Right hindlimb (tissue), 1 donor: ENCODE data around the gene SLC9A9.

ENCODE experiments used
- DNase-seq: peaks from one replicate; pipeline ENCODE4 v3.0.0-alpha.2; 2018

SLC9A9 gene

DNA sequence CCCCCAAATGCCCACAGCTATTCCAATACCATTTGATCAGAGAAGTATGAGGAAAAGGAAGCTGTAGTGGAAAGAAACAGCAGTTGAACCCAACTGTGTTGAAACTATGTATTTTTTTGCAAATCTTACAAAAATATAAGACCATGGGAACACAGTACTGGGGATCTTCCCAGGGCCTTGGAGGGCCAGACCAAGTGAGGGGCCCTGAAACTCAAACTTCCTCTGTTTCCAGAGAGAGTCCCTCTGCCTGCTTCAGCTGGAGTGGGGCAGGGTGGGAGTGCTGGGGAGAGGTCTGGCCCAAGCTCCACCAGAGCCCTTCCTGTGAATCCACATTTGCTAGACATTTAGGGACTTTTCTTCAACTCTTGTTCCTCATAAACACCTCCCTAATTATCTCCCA is 464.8 kb downstream of the SLC9A9 start:
- no peak for DNase-seq

DNA sequence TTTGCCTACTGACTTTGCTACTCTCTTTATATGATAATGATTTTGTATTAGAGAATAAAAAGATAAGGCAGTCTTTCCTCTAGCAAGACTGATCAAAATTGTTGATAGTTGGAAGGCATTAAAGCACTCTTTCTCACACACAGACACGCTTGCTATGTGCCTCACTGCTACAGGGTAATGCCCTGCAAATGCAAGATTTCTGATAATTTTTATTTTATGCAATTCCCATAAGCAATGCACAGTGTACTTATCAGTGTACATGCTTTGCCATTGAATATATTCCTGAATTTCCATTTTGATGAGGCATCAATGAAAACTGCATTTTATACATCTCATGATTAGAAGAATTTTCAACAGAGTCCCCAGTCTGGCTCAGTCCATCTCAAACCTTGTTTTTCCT is 465.5 kb downstream of the SLC9A9 start:
- DNase-seq: no peak

DNA sequence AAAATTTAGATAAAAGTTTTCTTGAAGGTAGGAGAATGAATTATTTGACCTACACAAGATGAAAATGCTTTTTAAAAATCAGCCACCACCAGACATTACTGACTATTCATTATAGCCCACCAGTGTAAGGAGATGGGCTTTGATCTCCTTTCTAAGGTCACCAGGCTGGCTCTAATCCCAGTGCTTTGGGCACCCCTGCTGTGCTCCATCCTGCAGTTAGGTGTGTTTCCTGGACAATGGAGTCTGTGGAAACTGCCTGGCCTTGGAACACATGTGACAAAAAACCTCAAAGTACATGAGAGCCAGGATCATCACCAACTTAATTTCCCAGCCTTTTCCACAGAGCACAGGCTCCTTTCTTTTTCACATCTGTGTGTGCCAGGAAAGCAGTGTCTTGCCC is 467.8 kb downstream of the SLC9A9 start:
- no peak for DNase-seq

DNA sequence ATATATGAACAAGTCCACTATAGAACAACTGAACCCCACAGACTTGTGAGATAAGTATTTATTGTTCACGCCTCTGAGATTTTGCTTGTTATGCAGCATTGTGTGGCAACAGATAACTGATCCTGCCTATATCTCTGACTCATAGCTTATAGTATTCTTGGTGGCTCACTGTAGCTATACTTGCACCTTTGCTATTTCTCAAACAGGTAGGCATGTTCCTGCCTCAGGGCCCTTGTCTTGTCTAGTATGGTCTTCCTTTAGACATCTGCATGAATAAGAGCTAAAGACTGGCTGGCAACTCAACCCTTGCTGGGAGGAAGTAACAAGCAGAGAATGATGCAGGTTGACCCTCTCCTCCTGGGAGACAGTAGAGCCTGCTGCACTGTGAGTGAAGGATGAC is 472.6 kb downstream of the SLC9A9 start:
- no peak for DNase-seq

DNA sequence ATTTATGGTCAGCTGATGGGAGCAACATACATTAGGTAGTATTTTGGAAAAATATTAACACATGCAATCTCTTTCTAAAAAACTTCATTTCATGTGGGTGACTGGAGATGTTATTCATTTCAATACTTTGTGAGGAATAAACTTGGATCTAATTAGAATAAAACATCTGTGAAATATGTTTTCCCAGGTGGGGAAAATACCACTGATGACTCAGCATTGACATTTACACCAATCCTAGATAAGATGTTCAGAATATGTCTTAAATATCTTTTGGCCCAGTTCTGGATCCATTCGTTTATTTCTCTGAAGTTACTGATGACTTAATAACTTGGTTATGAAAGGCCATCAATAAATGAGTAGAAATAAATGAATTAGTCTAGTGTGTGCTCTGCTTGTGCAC is 481.1 kb downstream of the SLC9A9 start:
- DNase-seq: no peak

DNA sequence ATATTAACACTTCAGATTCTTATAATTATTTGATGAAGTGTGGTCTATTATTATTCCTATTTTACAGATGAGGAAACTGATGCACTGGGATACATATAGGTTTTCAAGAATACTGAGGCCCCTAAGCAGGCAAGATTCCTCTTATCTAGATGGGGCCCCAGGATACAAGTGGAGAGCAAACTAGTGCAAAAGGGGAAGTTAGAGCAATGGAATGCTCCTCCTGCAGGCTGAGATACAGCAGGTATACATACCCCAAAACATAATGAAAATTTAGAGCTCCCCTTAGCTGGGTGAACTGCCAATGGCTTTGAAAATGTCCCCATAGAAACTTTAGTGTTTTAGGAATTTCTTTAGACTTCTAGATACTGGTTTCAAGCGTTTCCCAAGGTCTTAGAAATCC is 481.6 kb downstream of the SLC9A9 start:
- no peak for DNase-seq

DNA sequence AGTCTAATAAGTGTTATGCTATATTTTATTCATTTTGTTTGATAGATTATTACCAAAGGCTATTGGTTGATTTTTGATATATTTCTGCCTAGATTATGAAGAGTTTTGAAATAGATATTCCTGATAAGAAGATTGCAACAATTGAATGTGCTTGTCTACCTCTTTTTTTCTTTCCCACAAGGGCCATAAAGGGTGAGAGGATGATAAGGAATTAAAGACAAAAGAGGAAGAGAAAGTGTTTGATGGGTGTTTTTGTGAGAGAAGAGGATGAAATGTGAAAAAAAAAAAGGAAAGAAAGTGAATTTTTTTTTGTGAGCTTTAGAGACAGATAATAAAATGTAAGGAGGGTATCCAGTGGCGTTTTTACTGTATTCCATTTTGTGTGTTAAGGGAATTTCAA is 484.3 kb downstream of the SLC9A9 start:
- DNase-seq: no peak

DNA sequence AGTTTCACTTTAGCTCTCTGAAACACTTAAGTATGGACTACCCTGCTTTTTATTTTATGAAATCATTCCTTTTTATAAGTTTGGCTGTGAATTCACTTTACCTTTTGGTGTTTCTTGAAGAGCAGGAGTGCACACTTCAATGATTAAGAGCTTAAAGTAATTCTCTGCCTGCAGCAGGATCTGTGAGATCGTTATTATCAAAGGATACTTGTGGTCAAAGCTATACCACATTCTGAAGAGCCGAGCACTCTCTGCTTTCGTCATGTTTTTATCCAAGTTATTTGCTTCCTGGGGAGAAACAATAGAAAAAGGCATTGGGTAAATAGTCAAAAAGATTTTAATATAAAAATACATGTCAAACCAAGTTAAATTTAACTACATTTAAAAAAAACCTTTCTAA is 485.0 kb downstream of the SLC9A9 start:
- no peak for DNase-seq

DNA sequence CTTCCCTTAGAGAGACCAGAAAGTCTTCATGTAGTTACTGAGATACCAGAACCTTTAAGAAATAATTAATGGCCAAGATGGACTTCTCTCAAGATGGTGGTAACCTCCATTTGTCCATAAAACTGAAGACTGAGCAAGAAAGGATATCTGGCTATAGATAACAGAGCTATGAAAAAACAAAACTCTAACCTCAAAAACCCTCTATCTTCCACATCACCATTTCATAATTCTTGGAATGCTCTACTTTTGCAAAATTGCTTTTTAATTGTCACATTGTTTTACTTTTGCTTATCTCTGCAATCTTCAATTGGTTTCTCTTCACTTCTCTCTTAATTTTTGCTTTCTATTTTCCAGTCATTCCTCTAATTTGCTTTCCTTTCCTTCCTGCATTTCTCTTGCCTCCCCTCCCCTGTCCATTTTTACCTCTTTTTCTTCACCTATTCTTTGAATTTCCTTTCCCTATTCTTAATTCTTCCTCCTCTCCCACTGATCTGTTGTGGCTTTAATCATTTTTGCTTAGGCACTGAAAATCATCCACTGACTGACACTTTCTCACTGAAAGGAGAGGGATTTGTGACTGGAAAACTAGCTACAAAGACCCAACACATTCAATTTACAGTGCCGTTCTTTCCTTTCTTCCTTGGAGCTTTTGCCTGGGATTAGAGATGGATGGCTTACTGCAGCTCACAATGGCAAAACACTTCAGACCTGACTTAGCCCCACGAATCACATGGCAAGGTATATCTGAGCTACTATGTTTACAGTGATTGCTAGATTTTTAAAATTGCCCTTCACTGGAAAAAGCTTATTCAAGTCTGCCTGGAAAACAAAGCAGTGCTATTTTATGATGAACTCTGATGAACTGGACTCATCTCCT is 485.9 kb downstream of the SLC9A9 start:
- no peak for DNase-seq

DNA sequence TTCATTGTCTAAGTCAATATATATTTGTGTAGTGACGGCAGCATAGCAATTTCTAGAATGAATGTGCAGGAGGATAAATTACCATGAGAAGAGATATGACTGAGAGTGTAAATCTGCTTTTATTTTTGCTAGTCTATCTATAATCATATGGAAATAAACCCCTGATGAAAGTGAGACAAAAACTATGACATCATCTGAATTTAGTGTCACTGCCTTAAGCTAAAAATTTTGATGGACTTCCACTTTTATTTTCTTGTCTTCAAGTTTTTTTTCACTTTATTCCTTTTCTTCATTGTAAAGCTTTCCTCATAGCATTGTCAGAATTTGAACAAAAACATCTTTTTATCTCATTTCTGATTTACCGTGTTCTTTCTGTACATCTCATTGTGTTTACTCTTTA is 486.7 kb downstream of the SLC9A9 start:
- DNase-seq: no peak

DNA sequence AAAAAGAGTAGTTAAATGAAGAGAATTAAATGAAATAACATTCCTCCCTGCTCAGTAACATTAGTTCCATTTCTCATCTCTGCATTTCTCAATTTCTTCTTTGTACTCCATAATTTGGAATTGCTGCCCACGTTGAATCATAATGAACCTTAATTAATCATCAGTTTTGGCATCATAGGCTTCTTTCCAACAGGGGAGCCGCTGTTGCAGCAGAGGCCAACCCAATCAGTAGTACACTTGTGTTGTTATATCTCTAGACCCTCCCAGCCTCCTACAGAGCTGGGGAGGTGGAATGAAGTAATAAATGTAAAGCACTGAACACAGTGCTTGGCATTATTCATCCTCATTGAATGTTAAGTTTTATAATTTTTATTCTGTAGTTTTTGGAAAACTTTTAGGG is 488.0 kb downstream of the SLC9A9 start:
- DNase-seq: no peak

DNA sequence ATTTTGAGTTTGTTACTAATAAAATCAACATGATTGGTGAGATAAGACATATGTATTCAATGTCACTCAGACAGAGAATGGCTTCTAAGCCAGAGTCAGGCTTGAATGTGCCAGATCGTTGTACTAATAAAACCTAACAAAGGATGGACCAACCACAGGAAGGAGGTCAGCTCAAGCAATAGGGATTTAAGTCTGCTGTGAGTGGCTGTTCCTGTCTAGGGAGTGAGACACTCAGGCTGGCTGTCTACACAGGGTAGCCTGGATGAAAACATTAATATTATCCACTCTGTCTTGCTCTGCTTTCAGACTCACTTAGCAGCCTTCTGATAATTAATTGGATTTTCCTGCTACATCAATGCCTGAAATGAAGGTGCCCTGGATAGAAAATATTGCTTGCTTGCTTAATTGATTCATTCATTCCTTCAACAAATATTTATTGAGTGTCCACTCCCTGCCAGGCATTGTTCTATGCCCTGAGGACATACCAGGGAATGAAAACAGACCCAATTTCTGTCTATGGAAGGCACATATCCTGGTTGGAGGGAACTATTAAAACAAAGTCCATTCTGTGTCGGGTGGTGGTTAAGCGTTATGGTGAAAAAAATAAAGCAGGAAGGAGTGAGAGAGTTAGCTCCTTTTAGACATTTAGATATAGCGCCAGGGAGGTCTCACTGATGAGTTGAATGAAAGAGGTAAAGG is 489.3 kb downstream of the SLC9A9 start:
- DNase-seq: no peak

DNA sequence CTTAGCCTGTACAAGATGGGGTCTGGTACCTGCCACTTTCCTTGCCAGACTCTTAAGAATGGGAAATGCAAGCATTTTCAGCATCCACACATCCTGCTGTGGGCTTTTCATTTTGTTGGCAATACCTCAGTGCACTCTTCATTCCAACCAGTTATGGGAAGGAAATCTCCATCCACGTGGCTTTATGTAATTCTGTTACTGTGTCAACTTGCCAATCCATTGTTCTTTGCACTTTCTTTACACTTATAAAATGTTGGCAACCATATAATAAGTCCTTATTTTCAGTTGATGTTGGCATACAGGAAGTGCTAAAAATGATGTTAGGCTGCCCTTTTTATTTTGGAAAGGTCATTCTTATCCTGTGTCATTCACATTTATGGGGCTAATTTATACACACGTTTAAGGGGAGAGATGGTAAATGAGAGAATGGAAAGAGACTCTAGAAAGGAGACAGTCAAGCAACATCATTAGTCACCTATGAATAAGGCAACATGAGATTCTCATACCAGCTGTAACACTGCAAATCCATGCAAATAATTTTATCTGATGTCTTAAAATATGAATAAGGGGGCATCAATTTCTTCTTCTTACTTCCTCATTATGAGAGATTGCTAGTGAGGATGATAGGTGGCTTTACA is 490.0 kb downstream of the SLC9A9 start:
- no peak for DNase-seq

DNA sequence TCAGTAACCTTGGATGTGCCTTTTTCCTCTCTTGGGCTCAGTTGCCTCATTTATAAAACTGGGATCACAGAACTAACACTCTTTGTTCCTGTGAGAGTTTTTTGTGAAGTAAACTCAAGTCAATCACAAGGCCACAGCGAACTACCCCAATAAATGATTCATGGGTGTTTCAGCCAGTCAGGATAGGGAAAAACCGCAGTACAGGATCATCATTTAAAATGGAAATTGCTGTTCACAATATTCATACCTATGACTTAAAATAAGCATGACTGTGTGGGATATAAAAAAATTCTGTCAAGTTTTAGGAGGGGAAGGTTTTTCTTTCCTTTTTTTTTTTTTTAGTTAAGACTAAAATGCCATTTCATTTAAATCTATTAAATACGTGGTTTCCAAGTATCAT is 490.6 kb downstream of the SLC9A9 start:
- no peak for DNase-seq

DNA sequence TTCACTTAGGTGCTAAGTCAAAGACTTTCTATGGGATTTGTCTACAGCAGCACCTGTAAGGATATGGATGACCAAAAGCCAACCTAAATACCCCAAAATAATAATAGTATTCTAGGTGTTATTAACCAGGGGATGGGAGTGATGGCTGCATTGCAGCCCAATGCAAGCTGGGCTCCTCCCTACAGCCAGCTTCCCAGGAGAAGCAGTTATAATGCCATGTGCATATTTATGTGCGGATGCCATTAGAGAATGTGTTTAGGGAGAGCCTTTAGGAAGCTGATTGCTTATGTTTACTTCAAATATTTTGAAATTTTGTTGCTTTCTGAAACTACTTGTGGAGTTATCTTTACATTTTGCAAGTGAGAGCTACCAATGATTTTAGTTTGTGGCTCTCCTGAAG is 491.4 kb downstream of the SLC9A9 start:
- DNase-seq: no peak

DNA sequence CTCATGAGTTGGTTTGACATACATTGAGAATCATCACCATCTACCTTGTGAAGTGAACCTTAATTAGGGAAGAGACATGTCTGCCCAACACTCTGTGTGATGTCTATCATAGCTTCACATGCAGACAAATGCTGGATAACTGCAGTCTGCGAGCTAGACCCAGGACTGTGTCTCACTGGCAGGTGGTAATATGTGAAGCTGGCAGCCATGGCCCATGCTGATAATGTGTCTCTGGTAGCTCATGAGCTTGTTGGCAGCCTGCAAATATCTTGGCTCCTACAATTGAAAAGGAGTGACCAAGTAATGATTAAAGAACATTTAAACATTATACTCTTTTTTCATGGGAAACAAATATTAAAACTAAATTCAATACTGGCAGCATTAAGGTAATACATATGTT is 493.9 kb downstream of the SLC9A9 start:
- DNase-seq: no peak

DNA sequence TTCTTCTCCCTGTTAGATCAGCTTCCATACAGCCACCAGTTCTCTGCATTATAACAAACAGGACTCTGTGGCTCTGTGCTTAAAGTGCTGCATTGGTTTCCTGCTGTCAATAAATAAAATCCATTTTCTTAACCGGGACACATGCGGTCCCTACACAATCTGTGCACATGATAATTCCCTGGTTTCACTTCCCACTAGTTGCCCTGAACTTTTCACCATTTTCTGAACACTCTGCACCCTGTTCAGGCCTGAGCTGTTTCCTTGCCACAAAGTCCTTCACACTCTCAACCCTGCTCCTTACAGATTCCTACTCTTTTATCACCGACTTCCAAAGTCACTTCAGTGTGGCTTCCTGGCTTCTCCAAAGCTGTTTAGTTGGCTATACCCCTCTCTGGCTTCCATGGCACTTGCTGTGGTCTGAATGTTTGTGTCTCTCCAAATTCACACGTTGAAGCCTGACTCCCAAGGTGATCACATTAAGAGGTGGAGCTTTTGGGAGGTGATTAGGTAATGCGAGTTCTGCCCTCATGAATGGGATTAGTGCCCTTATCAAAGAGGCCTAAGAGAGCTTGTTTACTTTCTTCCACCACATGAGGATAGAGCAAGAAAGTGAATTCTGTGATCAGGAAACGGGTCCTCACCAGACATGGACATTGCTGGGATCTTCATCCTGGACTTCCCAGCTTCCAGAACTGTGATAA is 495.3 kb downstream of the SLC9A9 start:
- DNase-seq: no peak

DNA sequence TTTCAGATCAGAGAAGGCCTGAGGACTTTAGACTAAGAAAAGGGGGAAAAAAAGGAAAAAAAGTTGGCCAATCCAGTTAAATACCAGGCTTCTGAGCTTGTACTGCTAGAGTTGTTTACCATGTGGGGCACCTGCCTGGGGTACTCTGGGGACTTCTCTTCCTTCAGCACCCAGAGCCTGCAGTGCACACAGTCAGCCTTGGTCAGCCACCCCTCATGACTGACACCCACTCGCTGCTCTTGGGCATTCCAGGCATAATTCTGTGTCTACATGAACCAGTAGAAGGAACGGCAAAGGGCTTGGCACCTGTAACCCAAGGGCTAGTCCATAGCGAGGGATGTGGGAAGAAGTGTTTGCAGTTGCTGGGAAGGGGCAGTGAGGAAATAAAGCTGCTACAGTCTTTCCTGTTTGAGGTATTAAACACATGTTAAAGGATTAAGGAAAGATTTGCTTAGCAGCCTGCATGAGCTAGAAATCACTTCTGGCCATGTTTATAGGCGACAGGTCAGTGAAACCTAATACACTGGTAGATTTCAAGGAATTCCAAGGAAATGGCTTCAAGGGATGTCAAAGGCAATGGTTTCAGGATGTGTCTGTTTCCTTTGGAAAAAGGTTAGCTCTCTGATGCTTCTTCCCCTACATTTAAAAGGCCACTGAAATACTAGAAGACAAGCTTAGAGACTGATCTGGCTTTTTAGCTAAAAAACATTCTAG is 496.2 kb downstream of the SLC9A9 start:
- no peak for DNase-seq

DNA sequence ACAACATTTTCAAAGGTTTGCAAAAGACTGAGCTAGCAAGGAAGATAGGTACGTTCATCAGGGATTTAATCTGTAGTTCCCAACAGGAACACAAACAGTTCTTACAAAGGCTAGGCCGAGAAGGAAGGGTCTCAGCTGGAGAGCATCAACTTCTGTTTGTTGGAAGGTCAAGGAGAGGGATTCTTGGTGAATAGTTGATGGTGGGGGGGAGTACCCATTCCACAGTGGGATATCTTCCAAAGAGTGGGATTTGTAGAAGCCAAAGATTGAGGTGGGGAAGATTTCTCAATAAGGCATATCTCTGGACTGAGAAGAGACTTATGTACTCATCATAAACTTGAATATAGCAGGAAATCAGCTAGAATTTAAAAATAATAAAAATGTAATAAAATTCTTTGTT is 496.9 kb downstream of the SLC9A9 start:
- DNase-seq: no peak

DNA sequence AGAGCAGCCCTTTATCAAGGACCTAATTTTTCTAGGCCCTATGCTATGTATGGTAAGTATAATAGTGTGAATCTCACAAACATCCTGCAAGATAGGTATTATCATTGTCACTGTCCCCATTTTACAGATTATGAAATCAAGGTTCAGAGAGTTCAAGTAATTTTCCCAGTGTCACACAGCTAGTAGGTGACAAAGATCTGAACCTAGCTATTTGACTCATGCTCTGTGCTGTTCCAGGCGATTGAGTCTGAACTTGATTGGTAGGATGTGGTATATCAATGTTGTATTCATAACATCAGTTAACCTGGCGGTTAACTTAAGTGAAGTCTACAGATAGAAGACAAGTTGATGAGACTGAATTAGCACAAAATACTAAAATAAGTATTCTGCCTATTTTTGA is 498.8 kb downstream of the SLC9A9 start:
- DNase-seq: no peak

DNA sequence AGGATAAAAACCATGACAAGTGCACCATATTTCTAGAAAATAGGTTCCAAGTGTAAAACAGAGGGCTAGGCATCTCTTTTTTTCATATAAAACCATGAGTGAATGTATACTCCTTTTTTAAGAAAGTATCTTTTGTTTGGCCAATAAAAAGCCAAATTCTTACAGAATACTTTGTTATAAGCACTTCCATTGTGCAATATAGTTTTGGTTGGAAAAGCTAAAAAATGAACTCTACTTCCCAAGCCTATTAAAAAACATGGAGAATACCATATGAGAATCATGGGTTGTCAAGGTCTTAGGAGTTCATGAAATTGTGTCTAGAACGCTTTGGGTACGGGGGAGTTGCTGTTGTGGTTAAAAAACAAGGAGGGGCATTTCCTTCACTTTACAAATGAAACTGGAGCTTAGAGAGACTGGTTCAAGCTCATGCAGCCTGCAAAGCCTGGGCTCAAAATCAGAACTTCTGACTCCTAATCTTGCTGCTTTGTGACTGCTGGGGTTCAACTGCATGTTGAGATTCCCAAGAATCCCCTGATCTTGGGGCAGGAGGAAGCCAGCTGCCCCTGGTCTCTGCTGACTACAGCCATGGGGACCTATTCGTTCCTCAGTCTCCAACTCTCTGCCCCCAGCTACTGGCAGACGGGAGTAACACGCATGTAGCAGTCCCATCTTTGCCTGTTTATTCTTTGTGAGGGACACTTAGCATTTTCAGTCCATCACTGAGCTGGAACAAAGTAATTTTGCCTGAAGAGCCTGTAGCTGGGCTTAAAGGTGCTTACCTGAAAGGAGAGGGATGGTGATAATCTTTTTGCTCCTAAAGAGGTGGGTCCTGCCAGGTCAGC is 499.6 kb downstream of the SLC9A9 start:
- DNase-seq: no peak
